ENCODE results near the gene CD93. TPM values are rescaled to one million over a fixed set of nuclear protein-coding genes. Genes with fewer than 3 reads are reported as not detected.
A peak's percentile ranks its signal among the peaks of the same experiment; 100 is the strongest.

CD93 gene
- total RNA-seq, 2 donors from 2014 or later: 13.9 to 31.1 TPM

DNA sequence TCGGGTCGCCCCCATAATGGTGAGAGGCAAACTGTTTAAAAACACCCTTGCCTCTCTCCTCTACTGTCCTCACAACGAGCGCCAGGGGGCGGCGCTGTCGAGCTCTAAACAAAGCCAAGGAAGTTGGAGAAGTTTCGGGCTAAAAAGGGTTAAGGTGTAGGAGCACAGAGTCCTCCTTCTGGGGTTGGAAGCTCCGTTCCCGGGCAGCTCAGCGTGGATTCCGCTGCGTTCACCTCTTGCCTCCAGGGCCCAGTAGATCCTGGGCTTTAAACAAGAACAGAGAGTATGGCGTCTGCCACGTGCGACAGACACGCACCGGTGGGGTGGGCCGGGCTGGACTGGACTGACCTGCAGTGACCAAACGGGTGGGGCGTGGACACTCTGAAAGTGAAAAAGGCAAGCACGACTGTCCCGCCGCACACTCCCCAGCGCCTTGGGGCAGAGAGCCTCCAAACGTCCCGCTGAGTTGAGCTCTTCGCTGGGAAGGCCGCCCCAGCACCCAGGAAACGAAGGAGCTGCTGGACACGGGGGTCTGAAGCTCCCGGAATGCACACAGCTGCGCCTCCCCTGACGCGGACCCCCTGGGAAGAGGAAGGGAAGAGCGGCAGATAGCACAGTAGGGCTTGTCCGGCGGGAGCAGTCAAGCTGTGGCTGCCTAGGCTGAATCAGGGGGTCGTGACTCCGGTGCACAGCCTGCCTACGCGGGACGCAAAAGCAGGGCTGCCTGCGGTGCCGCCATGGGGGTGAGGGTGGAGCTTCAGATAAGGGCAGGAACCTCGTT is 35.1 kb downstream of the CD93 start:
- WGBS: 22% methylated on average over 41 of the region's 46 CpGs
- peaks cover 7% of the 10 kb centered on the region for H3K27me3 ChIP-seq (replicated peaks; ENCODE audit: insufficient read depth)
- H3K9me3 ChIP-seq: no peaks in the 10 kb centered on the region
- peak; percentile 52 for DNase-seq (ENCODE audit: low spot score)
- H3K4me3 ChIP-seq: peak overlapping the region; percentile 24 to 28
- H3K4me1 ChIP-seq (replicated peaks): no peaks in the 10 kb centered on the region
- no peaks in the 10 kb centered on the region for H3K36me3 ChIP-seq
- peak overlapping the region in 1 of 2 donors; percentile 27 for H3K27ac ChIP-seq
- intact Hi-C loops (cut with DNase I): loop anchor here (10.0 kb wide), 2 partner anchors 294 to 356 kb away; no protein-coding TSS in a partner anchor
- TF ChIP-seq, protein P1, sequence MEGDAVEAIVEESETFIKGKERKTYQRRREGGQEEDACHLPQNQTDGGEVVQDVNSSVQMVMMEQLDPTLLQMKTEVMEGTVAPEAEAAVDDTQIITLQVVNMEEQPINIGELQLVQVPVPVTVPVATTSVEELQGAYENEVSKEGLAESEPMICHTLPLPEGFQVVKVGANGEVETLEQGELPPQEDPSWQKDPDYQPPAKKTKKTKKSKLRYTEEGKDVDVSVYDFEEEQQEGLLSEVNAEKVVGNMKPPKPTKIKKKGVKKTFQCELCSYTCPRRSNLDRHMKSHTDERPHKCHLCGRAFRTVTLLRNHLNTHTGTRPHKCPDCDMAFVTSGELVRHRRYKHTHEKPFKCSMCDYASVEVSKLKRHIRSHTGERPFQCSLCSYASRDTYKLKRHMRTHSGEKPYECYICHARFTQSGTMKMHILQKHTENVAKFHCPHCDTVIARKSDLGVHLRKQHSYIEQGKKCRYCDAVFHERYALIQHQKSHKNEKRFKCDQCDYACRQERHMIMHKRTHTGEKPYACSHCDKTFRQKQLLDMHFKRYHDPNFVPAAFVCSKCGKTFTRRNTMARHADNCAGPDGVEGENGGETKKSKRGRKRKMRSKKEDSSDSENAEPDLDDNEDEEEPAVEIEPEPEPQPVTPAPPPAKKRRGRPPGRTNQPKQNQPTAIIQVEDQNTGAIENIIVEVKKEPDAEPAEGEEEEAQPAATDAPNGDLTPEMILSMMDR (IDR thresholded peaks at IDR 0.05): peak in 3 of 4 experiments; percentile 50 to 72 (median 52)
- TF ChIP-seq POLR2A (IDR thresholded peaks at IDR 0.05): no peak
- no peak for TF ChIP-seq POLR2AphosphoS5 (IDR thresholded peaks at IDR 0.05)

DNA sequence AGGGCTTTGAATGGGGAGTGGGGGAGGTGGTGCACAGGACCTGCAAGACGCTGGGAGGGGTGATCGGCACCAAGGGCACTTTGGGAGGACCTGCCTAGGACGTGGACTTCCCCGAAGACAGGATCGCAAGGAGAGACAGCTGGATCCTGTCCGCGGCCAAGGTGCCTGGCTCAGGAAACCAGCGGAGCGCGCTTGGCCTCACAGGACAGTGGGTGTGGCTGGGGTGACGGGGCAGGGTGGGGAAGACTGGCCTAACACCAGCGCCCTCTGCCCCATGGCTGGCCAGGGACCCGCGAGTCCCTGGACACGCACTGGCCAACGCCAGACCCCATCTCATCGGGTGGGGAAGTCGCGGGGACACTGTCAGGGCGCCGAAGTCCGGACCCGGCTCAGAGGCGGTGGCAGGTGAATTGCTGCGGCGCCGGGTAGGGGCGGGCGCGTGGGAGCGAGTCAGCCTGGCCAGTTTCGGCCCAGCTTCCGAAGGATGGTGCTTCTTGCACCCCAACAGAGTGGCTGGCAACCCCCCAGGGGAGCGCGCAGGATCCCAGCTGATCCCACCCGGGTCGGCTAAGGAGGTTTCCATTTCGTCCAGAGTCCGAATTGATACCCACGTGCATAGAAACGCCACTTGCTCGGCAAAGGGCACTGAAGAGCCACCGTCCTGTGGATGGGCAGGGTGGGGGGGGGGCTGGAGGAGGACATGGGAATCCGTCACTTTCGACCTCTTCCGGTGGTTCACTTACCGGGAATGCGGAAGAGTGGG is 35.9 kb downstream of the CD93 start:
- H3K27me3 ChIP-seq (replicated peaks; ENCODE audit: insufficient read depth): peaks cover 7% of the 10 kb centered on the region
- TF ChIP-seq POLR2A (IDR thresholded peaks at IDR 0.05) (no peak), POLR2AphosphoS5 (IDR thresholded peaks at IDR 0.05) (no peak)
- TF ChIP-seq, protein P1 (IDR thresholded peaks at IDR 0.05): no peak
- H3K4me1 ChIP-seq (replicated peaks): no peaks in the 10 kb centered on the region
- intact Hi-C loops (cut with DNase I): loop anchor here (10.0 kb wide), 2 partner anchors 295 to 355 kb away; no protein-coding TSS in a partner anchor
- no peaks in the 10 kb centered on the region for H3K36me3 ChIP-seq
- WGBS: 4% methylated on average over 29 of the region's 48 CpGs
- DNase-seq (ENCODE audit: low spot score): no peak
- H3K27ac ChIP-seq: peak overlapping the region; percentile 8 to 27
- peak overlapping the region; percentile 24 to 28 for H3K4me3 ChIP-seq
- no peaks in the 10 kb centered on the region for H3K9me3 ChIP-seq

DNA sequence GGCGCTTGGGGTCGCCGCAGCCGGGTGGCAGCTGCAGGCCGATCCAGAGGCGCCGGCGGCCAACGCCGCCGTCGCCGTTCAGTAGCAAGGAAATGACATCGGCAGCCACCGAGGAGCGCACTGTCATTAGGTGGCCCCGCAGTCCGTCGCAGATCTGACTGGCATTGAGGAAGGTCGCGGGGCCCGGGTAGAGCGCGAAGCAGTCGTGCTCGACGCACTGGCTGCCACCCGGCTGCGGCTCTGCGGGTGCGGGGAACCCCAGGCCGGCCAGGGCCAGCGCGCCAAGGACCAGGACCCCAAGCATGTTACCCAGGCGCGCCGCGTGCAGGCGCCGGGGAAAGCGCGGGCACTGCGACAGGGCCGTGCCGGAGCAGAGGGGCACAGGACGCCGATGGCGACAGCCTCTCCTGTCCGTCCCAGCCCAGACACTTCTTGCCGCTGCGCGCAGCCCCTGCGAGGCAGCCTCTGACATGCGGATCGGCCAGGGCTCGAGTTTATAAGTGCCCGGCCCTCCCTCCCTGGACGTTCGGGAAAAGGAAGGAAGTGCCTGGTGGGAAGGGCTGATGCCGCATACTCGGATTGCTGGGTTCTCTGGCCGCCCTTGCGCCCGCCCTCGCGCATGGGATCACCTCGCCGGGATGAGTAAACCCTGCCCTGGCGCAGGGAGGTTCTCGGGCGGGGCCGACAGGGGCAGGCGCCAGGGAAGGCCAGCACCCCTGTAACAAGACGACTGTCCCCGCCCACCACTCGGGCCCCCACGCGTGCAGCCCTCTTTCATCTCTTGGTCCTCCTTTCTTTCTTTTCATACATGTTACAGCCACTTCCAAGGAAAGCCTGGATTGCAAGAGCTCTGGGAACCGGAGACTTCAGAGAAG is 36.7 kb downstream of the CD93 start, which contains the start of gene THBD:
Gene THBD, minus strand, starts transcription at position 472 of the 875 bp plus-strand sequence. Its CDS starts 168 bp downstream, at position 304.
- Histone ChIP-seq H3K27me3 (replicated peaks; ENCODE audit: insufficient read depth) (peaks cover 7% of the 10 kb centered on the region), H3K4me1 (replicated peaks) (no peaks in the 10 kb centered on the region), H3K9me3 (no peaks in the 10 kb centered on the region), H3K27ac (peak within 1 kb of the TSS; percentile 12 to 27), H3K36me3 (no peaks in the 10 kb centered on the region), H3K4me3 (peak within 1 kb of the TSS; percentile 24 to 28)
- TF ChIP-seq, protein P1 (IDR thresholded peaks at IDR 0.05): no peak
- TF ChIP-seq POLR2A (IDR thresholded peaks at IDR 0.05) (peak; percentile 44), POLR2AphosphoS5 (IDR thresholded peaks at IDR 0.05) (no peak)
- intact Hi-C loops (cut with DNase I): loop anchor here (10.0 kb wide), 2 partner anchors 295 to 355 kb away; no protein-coding TSS in a partner anchor
- DNase-seq (ENCODE audit: low spot score): peak; percentile 35
- WGBS: 1% methylated on average over 45 of the region's 79 CpGs

DNA sequence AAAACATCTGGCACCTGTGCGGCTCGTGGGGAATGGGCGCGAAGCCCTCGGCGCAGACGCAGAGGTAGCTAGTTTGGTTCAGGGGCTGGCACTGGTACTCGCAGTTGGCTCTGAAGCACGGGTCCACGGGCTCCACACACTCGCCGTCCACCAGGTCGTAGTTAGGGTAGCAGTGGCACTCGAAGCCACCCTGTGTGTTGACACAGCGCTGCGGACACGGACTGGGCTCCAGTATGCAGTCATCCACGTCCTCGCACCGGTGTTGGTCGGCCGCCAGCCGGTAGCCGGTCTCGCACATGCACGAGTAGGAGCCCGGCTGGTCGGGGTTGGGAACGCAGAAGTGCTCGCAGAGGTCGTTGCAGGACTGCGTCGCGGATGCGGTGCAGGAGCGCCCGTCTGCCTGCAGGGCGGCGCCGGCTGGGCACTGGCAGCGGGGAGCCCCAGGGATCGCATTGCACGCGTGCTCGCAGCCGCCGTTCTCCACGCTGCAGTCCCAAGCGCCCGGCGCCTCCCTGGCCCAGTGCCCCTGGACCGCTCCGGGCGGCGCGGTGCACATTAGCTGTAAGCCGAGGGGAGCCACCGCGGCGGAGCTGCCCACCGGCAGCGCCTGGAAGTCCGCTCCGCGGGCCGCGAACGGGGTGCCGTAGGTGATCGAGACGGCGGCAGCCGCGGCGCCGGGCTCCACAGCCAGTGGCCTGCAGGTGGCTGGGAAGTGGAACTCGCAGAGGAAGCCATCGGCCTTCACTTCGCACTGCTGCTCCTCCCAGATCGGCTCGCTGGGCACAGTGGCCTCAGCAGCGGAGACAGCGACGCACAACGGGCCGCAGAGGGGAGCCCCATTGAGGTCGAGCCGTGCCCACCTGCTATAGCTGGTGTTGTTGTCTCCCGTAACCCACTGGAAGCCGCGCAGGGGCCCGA is 37.6 kb downstream of the CD93 start:
- Histone ChIP-seq H3K4me1 (replicated peaks) (no peaks in the 10 kb centered on the region), H3K36me3 (no peaks in the 10 kb centered on the region), H3K27ac (peak overlapping the region; percentile 12 to 27), H3K4me3 (peak overlapping the region; percentile 24 to 28), H3K9me3 (no peaks in the 10 kb centered on the region), H3K27me3 (replicated peaks; ENCODE audit: insufficient read depth) (peaks cover 7% of the 10 kb centered on the region)
- TF ChIP-seq POLR2A (IDR thresholded peaks at IDR 0.05) (no peak), POLR2AphosphoS5 (IDR thresholded peaks at IDR 0.05) (no peak)
- TF ChIP-seq, protein P1 (IDR thresholded peaks at IDR 0.05): peak in 2 of 4 experiments; percentile 23 to 62
- intact Hi-C loops (cut with DNase I): no loop called here
- peak; percentile 17 for DNase-seq (ENCODE audit: low spot score)
- WGBS: 2% methylated on average over 49 of the region's 92 CpGs
